NCI-H2196 (cell line): ENCODE data around the gene ARHGEF39.
"Not testable (repeated sequence)": the region's sequence is repeated elsewhere in the genome, so short reads cannot be mapped to it uniquely, and the experiment has no call there.

Source experiments
- DNase-seq: peaks from one replicate; lab custom pipeline; 2025; ENCODE audit not compliant: unreplicated experiment; lab: John Stamatoyannopoulos, UW

The ARHGEF39 gene

GRCh38 chr9:35628389-35628991 lies 36.5 kb downstream of the ARHGEF39 start:
- no peak for DNase-seq

- no peak for DNase-seq
These were observed 37.4 kb downstream of the ARHGEF39 start for GRCh38 chr9:35627575-35627974.

- DNase-seq, result no peak
These were observed 45.2 kb downstream of the ARHGEF39 start for GRCh38 chr9:35619800-35620158.

- DNase-seq, result no peak
These were observed 45.9 kb downstream of the ARHGEF39 start for GRCh38 chr9:35618854-35619799.

GRCh38 chr9:35618325-35618727 lies 46.7 kb downstream of the ARHGEF39 start, which contains the start of gene CD72:
CD72 (minus strand) TSS chr9:35618413; CDS start chr9:35618303, 110 bp downstream.
- DNase-seq, result no peak

GRCh38 chr9:35617548-35617947 lies 47.4 kb downstream of the ARHGEF39 start:
- no peak for DNase-seq

- DNase-seq, result no peak
These were observed 48.1 kb downstream of the ARHGEF39 start for GRCh38 chr9:35616681-35617459.

GRCh38 chr9:35615981-35616680 lies 48.9 kb downstream of the ARHGEF39 start:
- no peak for DNase-seq

GRCh38 chr9:35612843-35613242 lies 52.2 kb downstream of the ARHGEF39 start:
- no peak for DNase-seq

GRCh38 chr9:35612066-35612465 lies 52.9 kb downstream of the ARHGEF39 start:
- DNase-seq, result not testable (repeated sequence)

GRCh38 chr9:35611230-35611797 lies 53.7 kb downstream of the ARHGEF39 start:
- DNase-seq, result no peak

- DNase-seq, result no peak
These were observed 55.2 kb downstream of the ARHGEF39 start for GRCh38 chr9:35609820-35610163.
